Adrenal gland (tissue), 12 donors: ENCODE data around the gene GRIK1. TPM values are rescaled to one million over a fixed set of nuclear protein-coding genes. Genes with fewer than 3 reads are reported as not detected.

ENCODE experiments used
- DNase-seq, 7 donors: peaks; one replicate each; pipeline ENCODE4 v3.0.0-alpha.2; 2019 to 2020
- H3K27ac ChIP-seq, 5 donors: fragments of 200-600 bp; sonication (generic) in 4 of 5; 1 replicate in 3 of 5; 2 replicates in 2 of 5; pipeline versions ENCODE4 v1.5.1 to v1.8.0; 2016 to 2020; ENCODE audit warnings: mild to moderate bottlenecking in 1 of 5
- H3K27me3 ChIP-seq: fragments of 200-600 bp; 2 replicates; pipeline ENCODE4 v1.8.0; 2021
- H3K36me3 ChIP-seq, 2 donors: fragments of 200-600 bp; replicated peaks in 1 of 2; 1 replicate in 1 of 2; 2 replicates in 1 of 2; pipeline versions ENCODE4 v1.5.1 to v1.8.0; 2018 to 2022
- H3K4me1 ChIP-seq, 2 donors: fragments of 200-600 bp; replicated peaks in 1 of 2; 1 replicate in 1 of 2; 2 replicates in 1 of 2; pipeline versions ENCODE4 v1.5.1 to v1.8.0; 2018 to 2021
- H3K4me3 ChIP-seq, 4 donors: fragments of 200-600 bp; sonication (generic) in 3 of 4; one replicate each; pipeline ENCODE4 v1.5.1; 2016 to 2018
- H3K9me3 ChIP-seq, 3 donors: fragments of 200-600 bp; sonication (generic) in 1 of 3; replicated peaks in 1 of 3; 1 replicate in 2 of 3; 2 replicates in 1 of 3; pipeline versions ENCODE4 v1.5.1 to v1.8.0; 2016 to 2021
- CTCF ChIP-seq, 6 experiments: fragments of 450-650 bp in 4 of 6; fragments of 200-600 bp in 2 of 6; sonication (generic) in 1 of 6; IDR thresholded peaks; 1 replicate in 5 of 6; 2 replicates in 1 of 6; pipeline versions ENCODE4 v1.5.1 to v1.8.0; 2016 to 2021; ENCODE audit warnings: antibody characterized with exemption in 6 of 6, mild to moderate bottlenecking in 2 of 6, moderate library complexity in 1 of 6
- POLR2A ChIP-seq, 2 donors: fragments of 450-650 bp; IDR thresholded peaks; one replicate each; pipeline ENCODE4 v1.6.1; 2017; ENCODE audit warnings: antibody characterized with exemption in 2 of 2, mild to moderate bottlenecking in 2 of 2, moderate library complexity in 1 of 2
- WGBS, 4 donors: extraction: QIAGEN DNeasy Blood & Tissue Kit in 2 of 4; methylation state at CpG; one replicate each; pipeline versions ENCODE4 v1.1.5 to v1.1.7; 2013 to 2017; 5-methylcytosine and 5-hydroxymethylcytosine counted together
- intact Hi-C, 2 donors: fragments of 100-400 bp; cut with DNase I; formaldehyde crosslinking; loops; one replicate each; pipeline versions ENCODE4 v1.14.1 to v1.15.0; 2022 to 2023
- polyA plus RNA-seq, 3 donors: library from polyadenylated mRNA; stranded (reverse); fragments of 200-250 nt in 2 of 3; fragments of 350-450 nt in 1 of 3; fragmentation: Illumina TruSeq in 1 of 3; extraction: RNeasy Lipid Tissue Mini Kit (QIAGEN cat#74804) in 1 of 3; gene quantifications; one replicate each; pipeline ENCODE4 v1.2.3, GENCODE V29; 2013 to 2014
- total RNA-seq, 9 donors: library from RNA; depleted of rRNA in 4 of 9; stranded (reverse); fragments of >200 nt in 4 of 9; fragments of 120-200 nt in 1 of 9; fragmentation: NEBNext Ultra II Directional in 1 of 9; extraction: Animal tissue kit (Norgen Biotek cat#: 25700) in 1 of 9; gene quantifications; one replicate each; pipeline versions ENCODE4 v1.1.0 to v1.2.4, GENCODE V29; 2013 to 2023
- donor health status: healthy with polysubstance abuse.
- donor health status: Bipolar disorder and iron deficiency.
- donor health status: DM: yes; HTN: yes; CAD: no.
- donor health status: DM: no; HTN: no; CAD: no.
- donor health status: DM: no; HTN: no; CAD: no.
- donor health status: DM: yes; HTN: yes; CAD: no.

GRIK1 gene
- total and polyA plus RNA-seq, 12 donors, result 0.23 to 47.4 (median 8.1) TPM; not detected in 3

- Histone ChIP-seq H3K9me3 (no peaks in the 10 kb centered on the region), H3K36me3 (no peaks in the 10 kb centered on the region), H3K27me3 (no peaks in the 10 kb centered on the region), H3K27ac (no peak overlapping the region), H3K4me1 (no peaks in the 10 kb centered on the region), H3K4me3 (no peak overlapping the region)
- 71 to 88% (median 79%) methylated on average over 2 of the region's 2 CpGs for WGBS, 4 donors
- intact Hi-C loops, result no loop called here
- no peak for DNase-seq
- TF ChIP-seq POLR2A (IDR thresholded peaks at IDR 0.05), result no peak
- TF ChIP-seq CTCF (IDR thresholded peaks at IDR 0.05), result no peak
Measured at GRCh38 chr21:29633756-29634155, 306.0 kb downstream of the GRIK1 start.

GRCh38 chr21:29630441-29630840 lies 309.4 kb downstream of the GRIK1 start:
- no peaks in the 10 kb centered on the region for H3K36me3 ChIP-seq
- intact Hi-C loops, result no loop called here
- TF ChIP-seq POLR2A (IDR thresholded peaks at IDR 0.05), result no peak
- no peak for TF ChIP-seq CTCF (IDR thresholded peaks at IDR 0.05)
- H3K9me3 ChIP-seq, result no peaks in the 10 kb centered on the region
- no peak for DNase-seq
- WGBS, 4 donors, result 51 to 65% (median 55%) methylated on average over 3 of the region's 3 CpGs
- no peaks in the 10 kb centered on the region for H3K27me3 ChIP-seq
- no peak overlapping the region for H3K4me3 ChIP-seq
- no peak overlapping the region for H3K27ac ChIP-seq
- H3K4me1 ChIP-seq, result no peaks in the 10 kb centered on the region

- Histone ChIP-seq H3K4me1 (no peaks in the 10 kb centered on the region), H3K27ac (no peak overlapping the region), H3K27me3 (no peaks in the 10 kb centered on the region), H3K9me3 (no peaks in the 10 kb centered on the region), H3K4me3 (no peak overlapping the region), H3K36me3 (no peaks in the 10 kb centered on the region)
- intact Hi-C loops, result no loop called here
- TF ChIP-seq POLR2A (IDR thresholded peaks at IDR 0.05) (no peak), CTCF (IDR thresholded peaks at IDR 0.05) (no peak)
- DNase-seq, result no peak
Measured at GRCh38 chr21:29627905-29628304, 311.9 kb downstream of the GRIK1 start.

GRCh38 chr21:29626801-29627470 lies 312.9 kb downstream of the GRIK1 start:
- Histone ChIP-seq H3K4me3 (no peak overlapping the region), H3K27me3 (no peaks in the 10 kb centered on the region), H3K9me3 (no peaks in the 10 kb centered on the region), H3K4me1 (no peaks in the 10 kb centered on the region), H3K27ac (no peak overlapping the region), H3K36me3 (no peaks in the 10 kb centered on the region)
- TF ChIP-seq CTCF (IDR thresholded peaks at IDR 0.05) (no peak), POLR2A (IDR thresholded peaks at IDR 0.05) (no peak)
- intact Hi-C loops, result no loop called here
- WGBS, 4 donors, result 80 to 90% (median 86%) methylated on average over 1 of the region's 1 CpG
- no peak for DNase-seq
